HEK293 (cell line): ENCODE measurements around the gene NANOS2.

Experiments
- CTCF ChIA-PET: fragments of 350-600 bp; formaldehyde crosslinking; extraction: SDS; loops from one replicate; lab custom pipeline; 2021; ENCODE audit warnings: antibody characterized with exemption; lab: Yijun Ruan, JAX
- POLR2A ChIA-PET: fragments of 300-600 bp; formaldehyde crosslinking; extraction: SDS; loops from one replicate; lab custom pipeline; 2020; ENCODE audit warnings: antibody characterized with exemption, inconsistent platforms; lab: Yijun Ruan, JAX
- H3K27ac ChIP-seq: fragments of 200-500 bp; sonication (Bioruptor generic); 2 replicates; pipeline ENCODE4 v1.5.1; 2014; ENCODE audit warnings: low read depth, low read length, control low read depth, inconsistent platforms; ENCODE audit errors: extremely low read depth
- H3K36me3 ChIP-seq, 2 experiments: fragments of 200-500 bp in 1 of 2; sonication (Bioruptor generic) in 1 of 2; 1 replicate in 1 of 2; 2 replicates in 1 of 2; pipeline ENCODE4 v1.5.1; 2014 to 2017; ENCODE audit warnings: inconsistent platforms in 2 of 2, low read length in 2 of 2; ENCODE audit not compliant: control insufficient read depth in 2 of 2, insufficient read depth in 1 of 2
- H3K4me1 ChIP-seq: fragments of 200-500 bp; sonication (Bioruptor generic); 2 replicates; pipeline ENCODE4 v1.5.1; 2014; ENCODE audit warnings: mild to moderate bottlenecking, low read length, inconsistent platforms; ENCODE audit not compliant: control insufficient read depth, insufficient read depth
- H3K4me3 ChIP-seq: 2 replicates; pipeline ENCODE4 v1.5.1; 2011; ENCODE audit warnings: low read depth, mild to moderate bottlenecking, control low read depth, low read length, moderate library complexity
- H3K9me3 ChIP-seq: fragments of 200-500 bp; sonication (Bioruptor generic); 2 replicates; pipeline ENCODE4 v1.5.1; 2014; ENCODE audit warnings: low read depth, low read length, inconsistent platforms; ENCODE audit not compliant: control insufficient read depth, insufficient read depth
- EGR2 ChIP-seq: fragments of 450-650 bp; formaldehyde crosslinking; IDR thresholded peaks from 2 replicates; pipeline ENCODE4 v1.5.1; 2016; ENCODE audit warnings: low read depth, missing biosample characterization, missing genetic modification characterization
- HOXC10 ChIP-seq: sonication (generic); formaldehyde crosslinking; IDR thresholded peaks from 2 replicates; pipeline ENCODE4 v1.8.1; 2023; ENCODE audit warnings: mild to moderate bottlenecking, missing genetic modification reagents
- IKZF3 ChIP-seq: fragments of 450-650 bp; IDR thresholded peaks from 2 replicates; pipeline ENCODE4 v1.5.0; 2018; ENCODE audit warnings: missing biosample characterization, mild to moderate bottlenecking, missing genetic modification characterization, moderate library complexity
- KLF1 ChIP-seq: fragments of 450-650 bp; formaldehyde crosslinking; IDR thresholded peaks from 2 replicates; pipeline ENCODE4 v1.5.1; 2016; ENCODE audit warnings: missing biosample characterization, missing genetic modification characterization
- OVOL3 ChIP-seq: fragments of 450-650 bp; formaldehyde crosslinking; IDR thresholded peaks from 2 replicates; pipeline ENCODE4 v1.5.1; 2016; ENCODE audit warnings: missing biosample characterization, missing genetic modification characterization
- PATZ1 ChIP-seq: fragments of 450-650 bp; formaldehyde crosslinking; IDR thresholded peaks from 2 replicates; pipeline ENCODE4 v1.5.1; 2016; ENCODE audit warnings: missing biosample characterization, missing genetic modification characterization
- PRDM10 ChIP-seq: fragments of 450-650 bp; formaldehyde crosslinking; IDR thresholded peaks from 2 replicates; pipeline ENCODE4 v1.5.1; 2016; ENCODE audit warnings: missing biosample characterization, missing genetic modification characterization
- YY2 ChIP-seq: fragments of 450-650 bp; formaldehyde crosslinking; IDR thresholded peaks from 2 replicates; pipeline ENCODE4 v1.5.1; 2016; ENCODE audit warnings: missing biosample characterization, missing genetic modification characterization
- ZBTB17 ChIP-seq: fragments of 450-650 bp; formaldehyde crosslinking; IDR thresholded peaks from 2 replicates; pipeline ENCODE4 v1.5.1; 2016; ENCODE audit warnings: missing biosample characterization, missing genetic modification characterization
- ZFHX2 ChIP-seq: fragments of 450-650 bp; formaldehyde crosslinking; conservative IDR thresholded peaks from 2 replicates; pipeline ENCODE4 v1.5.1; 2016; ENCODE audit warnings: missing biosample characterization, missing genetic modification characterization
- ZIC2 ChIP-seq: fragments of 450-650 bp; formaldehyde crosslinking; IDR thresholded peaks from 2 replicates; pipeline ENCODE4 v1.5.1; 2016; ENCODE audit warnings: missing biosample characterization, missing genetic modification characterization
- ZNF274 ChIP-seq, 2 experiments: fragments of 200-500 bp in 1 of 2; fragments of 450-650 bp in 1 of 2; sonication (Bioruptor generic) in 1 of 2; formaldehyde crosslinking in 1 of 2; IDR thresholded peaks; 2 replicates each; pipeline versions ENCODE4 v1.5.1 to v1.6.1; 2014 to 2016; ENCODE audit warnings: borderline replicate concordance in 1 of 2, inconsistent platforms in 1 of 2, low read length in 1 of 2, missing biosample characterization in 1 of 2, missing genetic modification characterization in 1 of 2
- ZNF311 ChIP-seq: fragments of 450-650 bp; formaldehyde crosslinking; IDR thresholded peaks from 2 replicates; pipeline ENCODE4 v1.5.1; 2017; ENCODE audit warnings: missing biosample characterization, missing genetic modification characterization, borderline replicate concordance
- ZNF398 ChIP-seq: fragments of 450-650 bp; formaldehyde crosslinking; IDR thresholded peaks from 2 replicates; pipeline ENCODE4 v1.5.1; 2017; ENCODE audit warnings: missing biosample characterization, missing genetic modification characterization
- ZNF529 ChIP-seq: fragments of 450-650 bp; formaldehyde crosslinking; IDR thresholded peaks from 2 replicates; pipeline ENCODE4 v1.5.1; 2017; ENCODE audit warnings: missing genetic modification characterization, missing biosample characterization; ENCODE audit not compliant: insufficient replicate concordance
- ZNF549 ChIP-seq: fragments of 450-650 bp; IDR thresholded peaks from 2 replicates; pipeline ENCODE4 v1.5.1; 2018; ENCODE audit warnings: missing biosample characterization, missing genetic modification characterization, mild to moderate bottlenecking, inconsistent platforms, moderate library complexity
- ZNF585B ChIP-seq: fragments of 450-650 bp; formaldehyde crosslinking; IDR thresholded peaks from 2 replicates; pipeline ENCODE4 v1.5.1; 2016; ENCODE audit warnings: missing biosample characterization, missing genetic modification characterization
- ZNF629 ChIP-seq: fragments of 450-650 bp; formaldehyde crosslinking; IDR thresholded peaks from 2 replicates; pipeline ENCODE4 v1.5.1; 2017; ENCODE audit warnings: missing biosample characterization, missing genetic modification characterization
- ZNF639 ChIP-seq: fragments of 450-650 bp; formaldehyde crosslinking; IDR thresholded peaks from 2 replicates; pipeline ENCODE4 v1.5.1; 2016; ENCODE audit warnings: missing biosample characterization, missing genetic modification characterization
- ZNF660 ChIP-seq: fragments of 450-650 bp; IDR thresholded peaks from 2 replicates; pipeline ENCODE4 v1.5.1; 2018; ENCODE audit warnings: missing biosample characterization, mild to moderate bottlenecking, missing genetic modification characterization
- ZXDB ChIP-seq: fragments of 450-650 bp; formaldehyde crosslinking; IDR thresholded peaks from 2 replicates; pipeline ENCODE4 v1.5.1; 2016; ENCODE audit warnings: missing biosample characterization, missing genetic modification characterization

Gene NANOS2

GRCh38 chr19:45881909-45882528 is 32.6 kb downstream of the NANOS2 start:
- CTCF ChIA-PET: interaction anchor here (0.5 to 8.8 kb wide), 21 partner anchors 10 to 985 kb away, joined by 3 to 91 read pairs (median 4); partner anchors contain the start of genes FOXA3, MYPOP, SIX5 and SYMPK

GRCh38 chr19:45881082-45881908 is 33.3 kb downstream of the NANOS2 start:
- no peak overlapping the region for H3K27ac ChIP-seq
- TF ChIP-seq YY2 (tag by site-specific recombination): no peak
- TF ChIP-seq ZNF274 (IDR thresholded peaks at IDR 0.05; ENCODE audit: low read length): no peak
- TF ChIP-seq ZNF274 (tag by site-specific recombination; IDR thresholded peaks at IDR 0.05; ENCODE audit: borderline replicate concordance): no peak
- TF ChIP-seq OVOL3 (tag by site-specific recombination): no peak
- TF ChIP-seq ZNF639 (tag by site-specific recombination): 0 out of 2 replicates have a peak, but pooled peaks have one; percentile 38
- peak; percentile 54; the same call in 1 of the 2 replicates for TF ChIP-seq ZNF629 (tag by site-specific recombination)
- TF ChIP-seq ZNF311 (tag by site-specific recombination): no peak
- TF ChIP-seq ZBTB17 (tag by site-specific recombination): peak; percentile 64
- peak; percentile 35; the same call in 1 of the 2 replicates for TF ChIP-seq PRDM10
- TF ChIP-seq ZXDB (tag by site-specific recombination): no peak
- TF ChIP-seq ZNF529 (tag by site-specific recombination): no peak

More at GRCh38 chr19:45881909-45882528, 32.6 kb downstream of the NANOS2 start:
- Histone ChIP-seq H3K4me3 (no peak overlapping the region), H3K27ac (no peak overlapping the region), H3K36me3 (peaks cover 0 to 16% of the 10 kb centered on the region in 2 experiments; a peak in 1 of 3 replicates), H3K9me3 (no peaks in the 10 kb centered on the region), H3K4me1 (peaks cover 13% of the 10 kb centered on the region)
- TF ChIP-seq IKZF3 (tag by site-specific recombination) (no peak), EGR2 (tag by site-specific recombination) (peak; percentile 72), ZNF549 (tag by site-specific recombination) (no peak), ZFHX2 (tag by site-specific recombination) (peak; percentile 80), KLF1 (peak; percentile 58), ZNF660 (no peak), ZIC2 (tag by site-specific recombination) (no peak), ZNF585B (tag by site-specific recombination) (no peak), ZNF398 (tag by site-specific recombination) (0 out of 2 replicates have a peak, but pooled peaks have one; percentile 3), HOXC10 (0 out of 2 replicates have a peak, but pooled peaks have one; percentile 7), PATZ1 (peak; percentile 73)
- POLR2A ChIA-PET: interaction anchor here (0.6 to 4.4 kb wide), 10 partner anchors 12 to 1427 kb away, joined by 3 to 39 read pairs (median 5); partner anchors contain the start of genes CCDC61, FOXA3, MYPOP and SIX5

More at GRCh38 chr19:45881082-45881908, 33.3 kb downstream of the NANOS2 start:
- CTCF ChIA-PET: interaction anchor here (0.5 to 8.8 kb wide), 13 partner anchors 11 to 986 kb away, joined by 3 to 91 read pairs (median 6); partner anchors contain the start of genes FOXA3, MYPOP, SIX5 and SYMPK
- Histone ChIP-seq H3K9me3 (no peaks in the 10 kb centered on the region), H3K4me1 (peaks cover 13% of the 10 kb centered on the region), H3K4me3 (no peak overlapping the region), H3K36me3 (peaks cover 0 to 16% of the 10 kb centered on the region in 2 experiments; a peak in 1 of 3 replicates)
- POLR2A ChIA-PET: interaction anchor here (0.7 to 4.4 kb wide), 5 partner anchors 17 to 1427 kb away, joined by 3 to 39 read pairs (median 7); partner anchors contain the start of genes FOXA3, MYPOP and SYMPK
